ENCODE measurements around the gene CDCA7L. TPM values are rescaled to one million over a fixed set of nuclear protein-coding genes. Genes with fewer than 3 reads are reported as not detected.

The CDCA7L gene
- total and polyA plus RNA-seq, 2 of the 4 experiments (the other 2 are of a cell fraction): 20.4 to 35.0 TPM

- no peak overlapping the region for H2AFZ ChIP-seq (replicated peaks; ENCODE audit: low read length, poor library complexity)
- ATAC-seq (ENCODE audit: low read depth) (no peak), DNase-seq (no peak)
- H3K9me3 ChIP-seq (ENCODE audit: control insufficient read depth, insufficient read depth, low read length): no peaks in the 10 kb centered on the region
- H3K27me3 ChIP-seq (ENCODE audit: control insufficient read depth, insufficient read depth, low read length): peaks cover 2% of the 10 kb centered on the region; the same call in 1 of the 2 replicates
- ChIA-PET POLR2A (ENCODE audit: unreplicated experiment) (no interaction called here), CTCF (interaction anchor here (0.6 to 0.7 kb wide), 2 partner anchors 46 to 1487 kb away, joined by 3 to 6 read pairs; no protein-coding TSS in a partner anchor)
- H2BK120ac ChIP-seq (ENCODE audit: low read depth, low read length): no peak overlapping the region
- no peak overlapping the region for H2AK5ac ChIP-seq (ENCODE audit: low read depth, low read length)
- no peaks in the 10 kb centered on the region for H3K9me1 ChIP-seq (ENCODE audit: insufficient read depth, low read length)
- H4K8ac ChIP-seq (ENCODE audit: low read depth in 2 of 2, low read length in 2 of 2): no peak overlapping the region
- no peak overlapping the region for H3K9ac ChIP-seq (ENCODE audit: low read depth, low read length)
- H3K4ac ChIP-seq (ENCODE audit: low read depth, low read length): no peak overlapping the region
- H3K4me1 ChIP-seq (ENCODE audit: control insufficient read depth, insufficient read depth, low read length): no peaks in the 10 kb centered on the region
- intact Hi-C loops (cut with micrococcal nuclease) (no loop called here), dilution Hi-C loops (cut with HindIII; ENCODE audit: low sequenced_read_pairs, unreplicated experiment) (no loop called here), in situ Hi-C loops (cut with MboI; ENCODE audit: low sequenced_read_pairs) (no loop called here)
- H3K23ac ChIP-seq (ENCODE audit: low read depth, low read length): no peak overlapping the region
- H3K18ac ChIP-seq (ENCODE audit: low read depth, low read length): no peak overlapping the region
- H3K14ac ChIP-seq (replicated peaks; ENCODE audit: low read depth, low read length): no peak overlapping the region
- no TSS peak for BruUV-seq (replicated peaks)
- no peaks in the 10 kb centered on the region for H4K20me1 ChIP-seq (ENCODE audit: insufficient read depth, low read length)
- H4K91ac ChIP-seq (ENCODE audit: insufficient read depth, low read depth, low read length): no peak overlapping the region
- TF ChIP-seq CEBPB (IDR thresholded peaks at IDR 0.05; ENCODE audit: low read depth, low read length) (no peak), MXI1 (IDR thresholded peaks at IDR 0.05; ENCODE audit: borderline replicate concordance, low read depth, low read length) (no peak), USF2 (IDR thresholded peaks at IDR 0.05; ENCODE audit: low read depth, low read length) (no peak), MAFK (IDR thresholded peaks at IDR 0.05; ENCODE audit: low read depth, low read length) (no peak), ELK1 (IDR thresholded peaks at IDR 0.05; ENCODE audit: borderline replicate concordance, low read depth, low read length) (no peak), RCOR1 (IDR thresholded peaks at IDR 0.05; ENCODE audit: insufficient replicate concordance, low read length) (no peak), BHLHE40 (IDR thresholded peaks at IDR 0.05; ENCODE audit: low read depth, low read length) (no peak), NFE2L2 (IDR thresholded peaks at IDR 0.05; ENCODE audit: low read depth, low read length) (no peak), MAZ (IDR thresholded peaks at IDR 0.05; ENCODE audit: borderline replicate concordance, low read depth, low read length) (no peak), FOS (IDR thresholded peaks at IDR 0.05; ENCODE audit: low read depth, low read length) (no peak), CHD1 (IDR thresholded peaks at IDR 0.05; ENCODE audit: low read depth, low read length) (no peak), SMC3 (IDR thresholded peaks at IDR 0.05; ENCODE audit: low read depth, low read length) (no peak), POLR2A (IDR thresholded peaks at IDR 0.05; ENCODE audit: low read depth, low read length) (no peak), RAD21 (IDR thresholded peaks at IDR 0.05; ENCODE audit: low read length) (no peak), CTCF (conservative IDR thresholded peaks at IDR 0.05; ENCODE audit: low read depth, low read length) (no peak), RFX5 (IDR thresholded peaks at IDR 0.05; ENCODE audit: low read depth, low read length) (no peak)
- no peak overlapping the region for H2BK15ac ChIP-seq (ENCODE audit: low read depth, low read length)
- no peak overlapping the region for H2BK5ac ChIP-seq (ENCODE audit: low read depth, low read length, poor library complexity, severe bottlenecking)
- H3K79me1 ChIP-seq (ENCODE audit: low read depth in 1 of 2, low read length in 2 of 2): no peaks in the 10 kb centered on the region
- no peaks in the 10 kb centered on the region for H3K36me3 ChIP-seq (ENCODE audit: control insufficient read depth, insufficient read depth, low read length)
- H3K56ac ChIP-seq (ENCODE audit: extremely low read depth, insufficient read depth, low read length): no peak overlapping the region
- H2AK9ac ChIP-seq (replicated peaks; ENCODE audit: low read depth, low read length, poor library complexity): no peak overlapping the region
- H3K4me2 ChIP-seq (ENCODE audit: low read depth, low read length): no peak overlapping the region
- no peak overlapping the region for H4K5ac ChIP-seq (ENCODE audit: low read depth, low read length)
- WGBS, 2 experiments (ENCODE audit: extremely low coverage in 2 of 2, insufficient read length in 1 of 2): no CpG with 5 or more reads among the region's 1 CpG
- no peak overlapping the region for H3K4me3 ChIP-seq (ENCODE audit: insufficient read depth, low read depth, low read length)
- no peak overlapping the region for H2BK20ac ChIP-seq (ENCODE audit: low read depth, low read length)
- no peak overlapping the region for H3K27ac ChIP-seq (ENCODE audit: insufficient read depth, low read length)
These were observed 20.6 kb upstream of the CDCA7L start for GRCh38 chr7:21966271-21966670.
